Non-pigmented ciliary epithelial cell (primary cell): Measurements from ENCODE around the gene ZNF575.
"Not testable (repeated sequence)": the region's sequence is repeated elsewhere in the genome, so short reads cannot be mapped to it uniquely, and the experiment has no call there.

Experiments
- DNase-seq: peaks from one replicate; pipeline ENCODE4 v3.0.0-alpha.2; 2010; ENCODE audit warnings: low read depth

Gene ZNF575

GRCh38 chr19:43511324-43511723 lies 21.7 kb upstream of the ZNF575 start:
- DNase-seq: no peak

GRCh38 chr19:43512399-43512798 lies 20.6 kb upstream of the ZNF575 start:
- not testable (repeated sequence) for DNase-seq

- DNase-seq: no peak
Measured at GRCh38 chr19:43518051-43518450, 14.9 kb upstream of the ZNF575 start.

GRCh38 chr19:43519436-43520088 lies 13.4 kb upstream of the ZNF575 start:
- peak; percentile 92 for DNase-seq

GRCh38 chr19:43522929-43523328 lies 10.1 kb upstream of the ZNF575 start:
- DNase-seq: no peak

GRCh38 chr19:43523696-43524095 lies 9.3 kb upstream of the ZNF575 start:
- DNase-seq: not testable (repeated sequence)

GRCh38 chr19:43524922-43525835 lies 7.8 kb upstream of the ZNF575 start:
- no peak for DNase-seq

GRCh38 chr19:43525836-43526771 lies 6.9 kb upstream of the ZNF575 start:
- DNase-seq: no peak

GRCh38 chr19:43526884-43527859 lies 5.8 kb upstream of the ZNF575 start, which contains the start of gene ETHE1:
Gene ETHE1 (minus strand): TSS chr19:43527201. CDS start chr19:43527177, 24 bp downstream.
- DNase-seq: no peak

GRCh38 chr19:43527860-43528622 lies 4.9 kb upstream of the ZNF575 start:
- no peak for DNase-seq

- no peak for DNase-seq
Measured at GRCh38 chr19:43532571-43532961, 422 bp upstream of the ZNF575 start.

GRCh38 chr19:43533546-43534304 lies 737 bp downstream of the ZNF575 start:
- peak; percentile 99 for DNase-seq

GRCh38 chr19:43534305-43534815 lies 1.4 kb downstream of the ZNF575 start:
- no peak for DNase-seq

GRCh38 chr19:43534816-43535761 lies 2.1 kb downstream of the ZNF575 start:
- no peak for DNase-seq

GRCh38 chr19:43538922-43539321 lies 5.9 kb downstream of the ZNF575 start:
- no peak for DNase-seq

GRCh38 chr19:43540381-43540780 lies 7.4 kb downstream of the ZNF575 start:
- no peak for DNase-seq

GRCh38 chr19:43541920-43542650 lies 9.1 kb downstream of the ZNF575 start:
- DNase-seq: no peak
